Measurements from ENCODE around the gene DDHD1.
"Not testable (repeated sequence)": the region's sequence is repeated elsewhere in the genome, so short reads cannot be mapped to it uniquely, and the experiment has no call there.

DDHD1 gene

GRCh38 chr14:53152887-53153701, at the start of gene DDHD1:
TSS of gene DDHD1 (minus strand) at chr14:53153323. CDS start at chr14:53153098, 225 bp downstream.
- peak; percentile 93 to 94 for DNase-seq
- TF ChIP-seq POLR2A (IDR thresholded peaks at IDR 0.05; ENCODE audit: low read length), result peak; percentile 81
- TF ChIP-seq GATA1 (IDR thresholded peaks at IDR 0.05; ENCODE audit: low read depth, low read length), result no peak

GRCh38 chr14:53195949-53196348, 42.8 kb upstream of the DDHD1 start:
- TF ChIP-seq GATA1 (IDR thresholded peaks at IDR 0.05; ENCODE audit: low read depth, low read length) (no peak), POLR2A (IDR thresholded peaks at IDR 0.05; ENCODE audit: low read length) (no peak)

DNA sequence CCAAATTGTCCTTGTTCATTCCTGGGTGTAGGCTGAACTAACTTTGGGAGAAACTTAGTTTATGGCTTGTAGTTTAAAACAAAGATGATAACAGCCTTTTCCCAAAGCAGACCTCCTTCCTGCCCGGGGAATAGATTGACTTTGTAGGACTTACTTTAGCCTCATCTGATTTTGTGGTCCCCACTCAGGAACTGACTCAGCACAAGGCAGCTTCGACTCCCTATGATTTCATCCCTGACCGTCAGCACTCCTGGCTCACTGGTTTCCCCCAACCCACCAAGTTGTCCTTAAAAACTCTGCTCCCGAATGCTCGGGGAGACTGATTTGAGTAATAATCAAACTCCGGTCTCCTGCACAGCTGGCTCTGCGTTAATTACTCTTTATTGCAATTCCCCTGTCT, 40.1 kb upstream of the DDHD1 start:
- TF ChIP-seq GATA1 (IDR thresholded peaks at IDR 0.05; ENCODE audit: low read depth, low read length) (no peak), POLR2A (IDR thresholded peaks at IDR 0.05; ENCODE audit: low read length) (no peak)
- no peak for DNase-seq

More at GRCh38 chr14:53195949-53196348, 42.8 kb upstream of the DDHD1 start:
- no peak for DNase-seq

GRCh38 chr14:53192052-53192760, 39.1 kb upstream of the DDHD1 start:
- TF ChIP-seq POLR2A (IDR thresholded peaks at IDR 0.05; ENCODE audit: low read length) (no peak), GATA1 (IDR thresholded peaks at IDR 0.05; ENCODE audit: low read depth, low read length) (no peak)
- no peak for DNase-seq

DNA sequence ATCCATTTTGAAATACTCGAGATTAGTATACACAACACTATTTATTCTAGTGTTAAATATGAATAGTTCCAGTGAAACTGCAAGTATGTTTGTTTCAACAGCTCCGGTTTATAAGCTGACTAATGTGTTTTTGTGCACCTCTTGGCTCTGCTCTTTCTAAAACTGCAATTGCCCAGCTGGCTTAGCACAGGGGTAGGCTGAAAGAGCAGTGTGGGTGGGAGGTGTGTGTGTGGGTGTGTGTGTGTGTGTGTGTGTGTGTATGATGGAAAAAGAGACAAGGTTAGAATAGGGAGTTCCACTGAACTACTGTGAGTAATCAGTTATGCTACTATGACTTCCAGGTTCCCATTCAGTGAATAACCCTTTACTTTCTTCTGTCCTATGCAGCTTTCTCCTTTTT, 37.8 kb upstream of the DDHD1 start:
- TF ChIP-seq GATA1 (IDR thresholded peaks at IDR 0.05; ENCODE audit: low read depth, low read length), result no peak
- no peak for TF ChIP-seq POLR2A (IDR thresholded peaks at IDR 0.05; ENCODE audit: low read length)
- no peak for DNase-seq

DNA sequence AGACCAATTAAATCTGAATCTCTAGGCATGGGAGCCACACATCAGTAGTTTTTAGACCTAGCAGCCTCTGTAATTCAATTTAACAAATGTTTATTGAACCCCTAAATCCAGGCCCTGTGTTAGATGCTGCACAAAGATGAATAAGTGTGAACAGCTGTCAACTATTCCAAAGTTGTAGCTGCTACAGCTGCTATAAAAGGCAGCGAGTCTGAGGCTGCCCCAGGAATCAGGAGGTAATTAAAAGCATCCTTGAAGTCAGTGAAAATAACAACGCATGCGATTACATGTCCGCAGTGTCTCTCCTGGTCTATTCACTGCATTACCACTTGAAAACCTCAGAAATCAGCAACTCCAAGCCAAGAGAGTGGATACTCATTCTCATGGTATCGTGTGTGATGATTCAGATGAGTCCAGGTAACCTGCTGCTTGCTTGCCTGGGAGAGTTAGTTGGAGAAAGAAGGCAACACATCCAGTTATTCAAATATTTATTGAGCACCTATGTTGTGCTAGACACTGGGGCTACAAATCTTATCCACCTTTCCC, 34.9 kb upstream of the DDHD1 start:
- no peak for DNase-seq
- no peak for TF ChIP-seq POLR2A (IDR thresholded peaks at IDR 0.05; ENCODE audit: low read length)
- no peak for TF ChIP-seq GATA1 (IDR thresholded peaks at IDR 0.05; ENCODE audit: low read depth, low read length)

DNA sequence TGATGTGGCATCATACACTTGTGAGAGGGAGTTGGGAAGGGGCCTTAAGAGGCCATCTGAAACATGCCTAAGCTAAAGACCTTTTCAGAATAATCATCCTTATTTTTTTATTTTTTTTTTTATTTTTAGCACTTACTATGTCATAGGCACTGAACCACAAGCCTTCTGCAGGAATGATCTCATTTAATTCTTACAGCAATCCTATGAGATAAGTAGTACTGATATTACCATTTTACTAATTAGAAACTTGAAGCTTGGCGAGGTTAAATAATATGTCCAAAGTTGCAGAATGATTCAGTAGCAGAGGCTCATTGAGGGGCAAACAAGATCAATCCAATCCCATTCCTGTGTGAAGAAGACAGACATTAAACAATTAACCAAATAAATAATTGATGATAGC, 33.4 kb upstream of the DDHD1 start:
- no peak for DNase-seq
- TF ChIP-seq GATA1 (IDR thresholded peaks at IDR 0.05; ENCODE audit: low read depth, low read length) (no peak), POLR2A (IDR thresholded peaks at IDR 0.05; ENCODE audit: low read length) (no peak)

- no peak for DNase-seq
Measured at GRCh38 chr14:53183611-53184010, 30.5 kb upstream of the DDHD1 start.

DNA sequence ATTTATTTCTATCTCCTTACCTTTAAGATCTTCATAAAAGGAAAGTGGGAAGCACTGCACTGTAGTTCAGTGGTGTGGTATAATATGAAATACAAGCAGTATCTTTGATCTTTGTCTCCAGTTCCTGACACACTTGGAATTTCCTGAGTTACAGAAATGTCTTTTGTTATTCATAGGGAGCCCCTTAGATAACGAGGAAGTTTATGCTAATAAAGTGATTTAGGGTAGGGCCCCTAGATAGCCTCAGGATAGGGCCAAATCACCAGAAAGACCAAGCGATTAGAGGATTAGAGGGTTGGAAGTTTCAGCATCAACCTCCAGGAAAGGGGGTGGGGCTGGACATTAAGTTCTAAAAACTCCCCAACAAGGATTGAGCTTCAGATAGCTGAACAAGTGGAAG, 29.9 kb upstream of the DDHD1 start:
- DNase-seq, result no peak
- no peak for TF ChIP-seq GATA1 (IDR thresholded peaks at IDR 0.05; ENCODE audit: low read depth, low read length)
- TF ChIP-seq POLR2A (IDR thresholded peaks at IDR 0.05; ENCODE audit: low read length), result no peak

More at GRCh38 chr14:53183611-53184010, 30.5 kb upstream of the DDHD1 start:
- TF ChIP-seq GATA1 (IDR thresholded peaks at IDR 0.05; ENCODE audit: low read depth, low read length) (no peak), POLR2A (IDR thresholded peaks at IDR 0.05; ENCODE audit: low read length) (no peak)

DNA sequence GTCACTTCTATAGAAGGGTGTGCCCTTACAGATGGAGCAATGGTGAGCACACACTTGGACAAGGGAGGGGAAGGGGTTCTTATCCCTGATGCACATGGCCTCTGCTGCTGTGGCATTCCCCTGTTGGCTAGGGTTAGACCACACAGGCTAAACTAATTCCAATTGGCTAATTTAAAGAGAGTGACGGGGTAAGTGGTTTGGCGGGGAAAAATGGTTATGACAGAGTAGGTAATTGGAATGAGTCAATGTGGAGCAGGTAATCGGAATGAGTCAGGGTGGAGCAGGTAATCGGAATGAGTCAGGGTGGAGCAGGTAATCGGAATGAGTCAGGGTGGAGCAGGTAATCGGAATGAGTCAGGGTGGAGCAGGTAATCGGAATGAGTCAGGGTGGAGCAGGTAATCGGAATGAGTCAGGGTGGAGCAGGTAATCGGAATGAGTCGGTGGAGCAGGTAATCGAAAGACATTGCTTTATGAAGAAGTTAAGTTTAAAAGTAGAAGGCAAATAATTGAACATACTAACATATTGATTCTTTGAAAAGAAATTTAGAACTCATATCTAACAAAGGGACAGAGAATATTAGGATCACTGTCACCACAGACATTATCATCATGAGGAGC, 28.4 kb upstream of the DDHD1 start:
- not testable (repeated sequence) for DNase-seq

GRCh38 chr14:53180272-53181221, 27.4 kb upstream of the DDHD1 start:
- TF ChIP-seq GATA1 (IDR thresholded peaks at IDR 0.05; ENCODE audit: low read depth, low read length), result no peak
- TF ChIP-seq POLR2A (IDR thresholded peaks at IDR 0.05; ENCODE audit: low read length), result no peak
- peak; percentile 39 to 56 for DNase-seq

- DNase-seq, result not testable (repeated sequence)
Measured at GRCh38 chr14:53179486-53180005, 26.4 kb upstream of the DDHD1 start.

DNA sequence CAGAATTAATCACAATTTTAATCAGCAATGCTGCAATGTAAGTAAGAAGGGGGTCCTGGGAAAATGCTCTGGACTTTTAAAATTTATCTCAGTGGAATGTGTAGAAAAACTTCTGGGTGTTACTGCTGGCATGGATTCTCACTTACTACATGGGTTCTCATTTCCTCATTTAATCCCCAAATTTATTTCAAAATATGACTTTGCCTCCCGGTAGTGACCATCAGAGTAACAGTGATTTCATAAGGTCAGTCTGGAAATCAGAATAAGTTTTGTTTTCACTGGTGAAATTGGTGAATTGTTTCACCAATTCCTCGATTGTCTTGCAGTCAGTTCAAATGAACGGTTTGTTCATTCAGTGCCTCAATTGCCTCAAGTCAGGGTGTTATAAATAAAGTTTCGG, 22.3 kb upstream of the DDHD1 start:
- DNase-seq, result no peak
- TF ChIP-seq POLR2A (IDR thresholded peaks at IDR 0.05; ENCODE audit: low read length) (no peak), GATA1 (IDR thresholded peaks at IDR 0.05; ENCODE audit: low read depth, low read length) (no peak)
